NCI-H2196 (cell line): ENCODE measurements around the gene CHN2.
A peak's percentile ranks its signal among the peaks of the same experiment; 100 is the strongest.

Experiments
- DNase-seq: peaks from one replicate; lab custom pipeline; 2025; ENCODE audit not compliant: unreplicated experiment; lab: John Stamatoyannopoulos, UW

CHN2 gene

GRCh38 chr7:29330136-29330535 is 135.6 kb downstream of the CHN2 start:
- no peak for DNase-seq

GRCh38 chr7:29331163-29331562 is 136.6 kb downstream of the CHN2 start:
- DNase-seq = no peak

DNA sequence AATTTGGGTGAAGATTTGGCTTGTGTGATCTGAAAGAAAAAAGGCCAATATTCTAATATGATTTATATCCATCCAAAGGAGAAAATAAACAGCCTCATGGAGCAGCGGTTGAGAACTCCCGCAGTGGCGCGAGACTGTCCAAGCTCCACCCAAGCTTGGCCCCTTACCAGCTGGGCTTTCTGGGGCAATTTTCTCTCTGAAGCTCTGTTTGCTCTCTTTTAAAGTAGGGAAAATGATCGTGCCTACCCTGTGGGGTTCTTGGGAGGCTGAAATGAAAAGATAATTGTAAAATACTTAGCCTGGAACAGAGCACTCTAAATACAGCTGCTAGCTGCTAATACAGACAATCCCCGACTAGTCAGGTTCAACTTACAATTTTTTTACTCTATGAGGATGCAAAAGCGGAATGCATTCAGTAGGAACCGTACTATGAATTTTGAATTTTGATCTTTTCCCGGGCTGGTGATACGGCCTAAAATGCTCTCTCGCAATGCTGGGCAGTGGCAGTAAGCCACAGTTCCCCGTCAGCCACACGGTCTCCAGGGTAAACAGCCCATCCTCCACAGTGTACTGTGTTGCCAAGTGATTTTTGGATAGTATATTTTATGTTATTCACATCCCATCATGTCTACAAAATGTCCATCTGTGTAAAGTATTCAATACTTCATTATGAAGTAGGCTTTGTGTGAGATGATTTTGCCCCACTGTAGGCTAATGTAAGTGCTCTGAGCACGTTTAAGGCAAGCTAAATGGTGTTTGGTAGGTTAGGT is 137.7 kb downstream of the CHN2 start:
- peak; percentile 69 for DNase-seq

GRCh38 chr7:29332875-29333855 is 138.6 kb downstream of the CHN2 start:
- DNase-seq = no peak

GRCh38 chr7:29335188-29336083 is 140.9 kb downstream of the CHN2 start:
- no peak for DNase-seq

DNA sequence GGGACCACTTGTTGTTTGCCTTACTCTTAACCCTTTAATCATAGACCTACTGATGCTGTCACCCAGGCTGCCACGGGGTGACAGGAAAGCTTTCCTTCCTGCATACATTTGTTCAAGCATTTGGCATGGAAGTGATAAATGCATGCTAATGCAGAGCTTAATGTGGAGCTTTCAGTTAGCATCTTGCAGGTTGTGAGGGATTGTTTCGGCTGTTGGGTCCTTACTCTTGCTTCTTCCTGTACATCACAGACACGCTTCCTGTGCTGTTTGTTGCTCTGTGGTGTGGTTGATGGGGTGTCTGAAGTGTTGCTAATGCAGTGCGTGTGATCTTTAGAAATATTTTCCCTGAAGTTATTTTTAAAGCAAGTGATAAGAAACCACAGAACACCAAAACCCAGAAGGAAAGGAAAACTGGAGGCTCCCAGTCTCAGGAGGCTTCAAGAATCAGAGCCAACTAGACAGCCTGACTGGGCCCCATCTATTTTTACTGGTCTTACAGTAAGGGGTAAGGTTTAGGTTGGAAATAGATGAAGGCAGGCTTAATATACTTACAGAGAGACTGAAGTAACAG is 143.1 kb downstream of the CHN2 start:
- DNase-seq = no peak

GRCh38 chr7:29340696-29341095 is 146.1 kb downstream of the CHN2 start:
- no peak for DNase-seq

DNA sequence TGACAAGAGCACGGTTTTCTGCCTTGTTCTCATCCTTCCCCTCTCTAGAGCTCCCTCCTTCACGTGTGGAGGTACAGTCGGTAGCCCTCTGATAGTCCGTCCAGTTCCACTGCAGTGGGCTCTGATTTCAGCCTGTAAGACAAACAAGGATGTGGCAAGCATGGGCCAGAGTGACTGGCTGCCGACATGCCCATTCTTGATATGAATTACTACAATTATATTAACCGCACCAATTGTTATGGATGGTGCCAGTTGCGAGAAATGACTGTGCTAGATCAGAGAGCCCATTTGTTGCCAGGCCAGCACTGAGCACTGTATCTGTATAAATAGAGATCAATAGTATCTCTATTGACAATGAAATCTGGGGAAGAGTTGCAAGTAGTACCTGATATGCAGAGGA is 146.6 kb downstream of the CHN2 start:
- DNase-seq = no peak

- peak; percentile 16 for DNase-seq
These were observed 148.2 kb downstream of the CHN2 start for GRCh38 chr7:29342761-29343160.

GRCh38 chr7:29343399-29343798 is 148.8 kb downstream of the CHN2 start:
- no peak for DNase-seq

- no peak for DNase-seq
These were observed 149.9 kb downstream of the CHN2 start for GRCh38 chr7:29344334-29344978.

GRCh38 chr7:29345590-29345989 is 151.0 kb downstream of the CHN2 start:
- peak; percentile 56 for DNase-seq

DNA sequence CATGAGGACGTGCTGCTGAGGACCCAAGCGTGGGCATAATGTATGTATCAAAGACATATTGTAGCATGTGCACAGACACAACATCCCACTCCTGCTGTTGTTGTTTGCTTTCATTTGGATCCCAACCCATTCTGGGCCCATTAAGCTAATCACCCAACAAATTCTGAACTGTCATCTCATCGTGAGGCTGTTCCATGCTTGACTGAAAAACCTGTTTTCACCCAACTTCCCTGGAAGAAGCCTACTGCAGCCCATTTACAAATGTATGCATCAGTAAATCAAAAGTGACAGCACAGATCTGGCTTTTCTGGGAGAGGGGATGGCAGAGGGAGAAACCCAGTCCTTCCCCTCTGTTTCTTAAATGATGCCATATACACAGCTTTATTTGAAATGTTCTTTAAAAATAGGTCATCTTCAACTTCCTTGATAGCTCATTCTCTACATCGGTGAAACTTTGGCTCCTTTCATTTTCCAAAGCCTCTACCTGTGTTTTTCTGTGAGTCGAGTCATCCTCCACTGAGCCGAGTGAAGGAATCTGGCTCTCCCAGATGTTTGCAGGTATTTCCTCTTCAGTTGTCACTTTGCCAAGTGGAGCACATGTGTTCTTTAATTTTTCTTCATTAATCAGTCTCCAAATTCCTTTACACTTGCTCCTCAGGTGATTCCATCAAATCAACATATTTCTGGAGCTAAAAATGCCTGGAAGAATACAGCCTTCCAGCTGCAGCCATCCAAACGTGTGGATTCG is 151.8 kb downstream of the CHN2 start:
- no peak for DNase-seq

GRCh38 chr7:29349362-29349761 is 154.8 kb downstream of the CHN2 start:
- no peak for DNase-seq

GRCh38 chr7:29350351-29350750 is 155.8 kb downstream of the CHN2 start:
- DNase-seq = no peak

GRCh38 chr7:29352041-29352440 is 157.5 kb downstream of the CHN2 start:
- no peak for DNase-seq

DNA sequence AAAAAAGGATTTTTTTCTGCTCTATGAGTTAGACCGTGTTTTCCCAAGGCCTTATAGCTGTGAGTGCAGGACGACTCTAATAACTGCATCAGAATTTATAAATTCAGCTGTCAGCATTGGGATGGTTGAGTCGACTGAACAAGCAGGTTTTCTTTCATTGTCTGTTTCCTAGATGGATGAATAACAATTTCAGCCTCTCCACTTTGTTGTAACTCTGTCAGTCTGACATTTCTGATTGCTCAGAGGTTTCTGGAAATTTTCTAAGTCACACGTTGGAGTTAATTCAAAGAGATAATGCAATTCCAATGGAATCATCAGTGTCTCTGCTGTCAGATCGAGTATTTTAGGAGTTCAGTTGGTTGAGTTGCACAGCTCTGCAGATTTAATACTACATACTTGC is 159.2 kb downstream of the CHN2 start:
- DNase-seq = no peak

GRCh38 chr7:29354340-29354739 is 159.8 kb downstream of the CHN2 start:
- DNase-seq = no peak

DNA sequence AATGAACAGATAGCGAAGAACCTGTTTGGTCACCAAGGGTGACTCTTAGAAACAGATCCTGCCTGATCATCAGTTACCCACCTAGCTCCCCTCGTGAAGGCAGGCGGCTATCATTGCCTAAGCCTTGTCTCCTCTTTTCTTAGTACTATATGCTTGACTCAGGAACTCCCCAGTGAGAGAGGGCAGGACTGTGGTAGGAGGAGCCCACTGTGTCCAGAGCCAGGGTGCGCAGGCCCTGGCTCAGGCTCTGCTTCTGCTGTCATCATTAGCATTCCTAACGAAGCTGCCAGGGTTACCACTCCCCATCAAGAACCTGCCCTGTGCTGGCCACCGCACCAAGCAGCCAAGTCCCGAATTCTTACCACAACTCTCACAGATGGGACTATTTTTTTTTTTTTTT is 160.8 kb downstream of the CHN2 start:
- no peak for DNase-seq
